SK-N-SH (cell line): ENCODE data around the gene ITGA8. TPM values are rescaled to one million over a fixed set of nuclear protein-coding genes. Genes with fewer than 3 reads are reported as not detected.

ENCODE experiments used
- CTCF ChIA-PET: fragments of 300-600, 350-600 bp; formaldehyde crosslinking; extraction: SDS; loops from one replicate; lab custom pipeline; 2021; lab: Yijun Ruan, JAX
- POLR2A ChIA-PET: fragments of 350-600 bp; sonication (Branson Sonifier 250); formaldehyde crosslinking; extraction: SDS; loops from one replicate; lab custom pipeline; 2020; ENCODE audit warnings: antibody characterized with exemption, inconsistent platforms; lab: Yijun Ruan, JAX
- DNase-seq: peaks from one replicate; pipeline ENCODE4 v3.0.0; 2012
- H2AFZ ChIP-seq: fragments of 200-600 bp; sonication (generic); 2 replicates; pipeline ENCODE4 v1.8.1; 2016; ENCODE audit warnings: antibody characterized with exemption, mild to moderate bottlenecking, low read depth
- H3F3A ChIP-seq: fragments of 200-600 bp; sonication (generic); replicated peaks from 2 replicates; pipeline ENCODE3; 2016; ENCODE audit warnings: antibody characterized with exemption, mild to moderate bottlenecking; ENCODE audit not compliant: insufficient read depth
- H3K27ac ChIP-seq, 2 experiments: fragments of 200-500 bp in 1 of 2; fragments of 200-600 bp in 1 of 2; sonication (Bioruptor generic) in 1 of 2; sonication (generic), shearing (Covaris generic) in 1 of 2; 2 replicates each; pipeline versions ENCODE4 v1.5.1 to v1.6.1; 2014 to 2016; ENCODE audit warnings: low read depth in 2 of 2, inconsistent platforms in 1 of 2, low read length in 1 of 2, mild to moderate bottlenecking in 1 of 2, mixed read lengths in 1 of 2
- H3K27me3 ChIP-seq: fragments of 200-600 bp; sonication (generic), shearing (Covaris generic); 2 replicates; pipeline ENCODE4 v1.6.1; 2016; ENCODE audit warnings: mixed run types; ENCODE audit not compliant: insufficient read depth
- H3K36me3 ChIP-seq, 2 experiments: fragments of 200-500 bp in 1 of 2; fragments of 200-600 bp in 1 of 2; sonication (Bioruptor generic) in 1 of 2; sonication (generic) in 1 of 2; replicated peaks in 1 of 2; 2 replicates each; pipeline versions ENCODE3 to v1.5.1; 2014 to 2016; ENCODE audit warnings: low read length in 1 of 2, mild to moderate bottlenecking in 1 of 2; ENCODE audit not compliant: insufficient read depth in 2 of 2, control insufficient read depth in 1 of 2
- H3K4me1 ChIP-seq, 2 experiments: fragments of 200-500 bp in 1 of 2; fragments of 200-600 bp in 1 of 2; sonication (Bioruptor generic) in 1 of 2; sonication (generic), shearing (Covaris generic) in 1 of 2; 2 replicates each; pipeline versions ENCODE4 v1.5.1 to v1.6.1; 2014 to 2016; ENCODE audit warnings: low read depth in 1 of 2, low read length in 1 of 2, mixed run types in 1 of 2; ENCODE audit not compliant: insufficient read depth in 2 of 2, control insufficient read depth in 1 of 2
- H3K4me2 ChIP-seq: fragments of 200-600 bp; sonication (generic), shearing (Covaris generic); 2 replicates; pipeline ENCODE4 v1.6.1; 2017; ENCODE audit warnings: mixed run types
- H3K4me3 ChIP-seq, 2 experiments: fragments of 200-500 bp in 1 of 2; fragments of 200-600 bp in 1 of 2; sonication (Bioruptor generic) in 1 of 2; sonication (generic), shearing (Covaris generic) in 1 of 2; 2 replicates each; pipeline versions ENCODE4 v1.5.1 to v1.8.1; 2014 to 2016; ENCODE audit warnings: low read depth in 2 of 2, inconsistent platforms in 1 of 2, low read length in 1 of 2, mild to moderate bottlenecking in 1 of 2, mixed read lengths in 1 of 2, moderate library complexity in 1 of 2
- H3K79me2 ChIP-seq: fragments of 200-600 bp; sonication (generic); 2 replicates; pipeline ENCODE4 v1.8.1; 2017; ENCODE audit warnings: mild to moderate bottlenecking; ENCODE audit not compliant: insufficient read depth
- H3K9ac ChIP-seq: fragments of 200-600 bp; sonication (generic); 2 replicates; pipeline ENCODE4 v1.6.1; 2017; ENCODE audit warnings: mixed run types
- H3K9me2 ChIP-seq: fragments of 200-600 bp; sonication (generic); 2 replicates; pipeline ENCODE4 v1.6.1; 2017; ENCODE audit warnings: mixed run types
- H3K9me3 ChIP-seq: fragments of 200-600 bp; sonication (generic); 2 replicates; pipeline ENCODE4 v1.6.1; 2017; ENCODE audit warnings: mixed run types, mild to moderate bottlenecking, moderate library complexity
- H4K20me1 ChIP-seq: fragments of 200-600 bp; sonication (generic); 2 replicates; pipeline ENCODE4 v1.6.1; 2017; ENCODE audit warnings: mild to moderate bottlenecking, mixed run types; ENCODE audit not compliant: insufficient read depth
- CHD2 ChIP-seq: fragments of 150-350 bp; IDR thresholded peaks from 2 replicates; pipeline ENCODE4 v1.6.1; 2018; ENCODE audit warnings: low read length; ENCODE audit not compliant: partially characterized antibody
- ELF1 ChIP-seq: IDR thresholded peaks from 2 replicates; pipeline ENCODE4 v1.4.0; 2012
- EZH2phosphoT487 ChIP-seq: fragments of 200-600 bp; sonication (generic); IDR thresholded peaks from 2 replicates; pipeline ENCODE4 v1.6.1; 2017; ENCODE audit warnings: low read depth, mixed run types, mild to moderate bottlenecking, antibody characterized with exemption, moderate library complexity, borderline replicate concordance
- GABPA ChIP-seq: IDR thresholded peaks from 2 replicates; pipeline ENCODE4 v1.4.0; 2012; ENCODE audit warnings: low read depth, mild to moderate bottlenecking
- GATA2 ChIP-seq: sonication (generic); formaldehyde crosslinking; IDR thresholded peaks from 2 replicates; pipeline ENCODE4 v1.5.0; 2020; ENCODE audit warnings: mild to moderate bottlenecking, missing genetic modification reagents
- IRF3 ChIP-seq: fragments of 150-350 bp; IDR thresholded peaks from 2 replicates; pipeline ENCODE4 v1.6.1; 2016; ENCODE audit warnings: mild to moderate bottlenecking, low read depth, low read length
- JUND ChIP-seq: IDR thresholded peaks from 2 replicates; pipeline ENCODE4 v1.4.0; 2012
- NFIC ChIP-seq: IDR thresholded peaks from 2 replicates; pipeline ENCODE4 v1.4.0; 2012; ENCODE audit warnings: borderline replicate concordance
- NRF1 ChIP-seq: IDR thresholded peaks from 2 replicates; pipeline ENCODE4 v1.6.1; 2012; ENCODE audit warnings: low read depth, mild to moderate bottlenecking, low read length
- PBX3 ChIP-seq: IDR thresholded peaks from 2 replicates; pipeline ENCODE4; 2012
- RCOR1 ChIP-seq: fragments of 150-350 bp; IDR thresholded peaks from 2 replicates; pipeline ENCODE4 v1.6.1; 2017; ENCODE audit warnings: antibody characterized with exemption, low read length
- RXRA ChIP-seq: IDR thresholded peaks from 2 replicates; pipeline ENCODE4 v1.4.0; 2012; ENCODE audit warnings: low read depth, mild to moderate bottlenecking, borderline replicate concordance
- SMC3 ChIP-seq: IDR thresholded peaks from 2 replicates; pipeline ENCODE4 v1.6.1; 2012; ENCODE audit warnings: low read depth, low read length, improper control_type of control experiment
- TEAD4 ChIP-seq: IDR thresholded peaks from 2 replicates; pipeline ENCODE4 v1.4.0; 2012; ENCODE audit warnings: mild to moderate bottlenecking, borderline replicate concordance; ENCODE audit not compliant: insufficient read depth
- ZBTB33 ChIP-seq: IDR thresholded peaks from 2 replicates; pipeline ENCODE4 v1.4.0; 2012; ENCODE audit warnings: low read depth, borderline replicate concordance
- WGBS: methylation state at CpG from one replicate; pipeline ENCODE4 v1.1.6; 2017; ENCODE audit warnings: low lambda C conversion rate; 5-methylcytosine and 5-hydroxymethylcytosine counted together
- polyA plus RNA-seq, 3 experiments: library from polyadenylated mRNA; depleted of rRNA; stranded (reverse); fragments of >200 nt; gene quantifications; 2 replicates each; pipeline ENCODE4 v1.2.3, GENCODE V29; 2012

ITGA8 gene
- polyA plus RNA-seq, 1 of the 3 experiments (the other 2 are of a cell fraction), result not detected

- Histone ChIP-seq H2AFZ (no peak overlapping the region), H3K36me3 (no peaks in the 10 kb centered on the region), H3K9me3 (no peaks in the 10 kb centered on the region), H3F3A (no peaks in the 10 kb centered on the region), H3K4me1 (no peaks in the 10 kb centered on the region), H4K20me1 (no peaks in the 10 kb centered on the region), H3K9me2 (no peaks in the 10 kb centered on the region), H3K4me2 (no peak overlapping the region), H3K27ac (no peak overlapping the region), H3K9ac (no peak overlapping the region), H3K4me3 (no peak overlapping the region), H3K79me2 (no peaks in the 10 kb centered on the region), H3K27me3 (peaks cover 5% of the 10 kb centered on the region; the same call in 1 of the 2 replicates)
- CTCF ChIA-PET, result interaction anchor here (0.6 to 1.9 kb wide), 2 partner anchors 22 to 1335 kb away, joined by 3 to 7 read pairs; no protein-coding TSS in a partner anchor
- no peak for DNase-seq
- POLR2A ChIA-PET, result no interaction called here
- TF ChIP-seq GABPA, result no peak
- no peak for TF ChIP-seq CHD2
- TF ChIP-seq IRF3, result no peak
- no peak for TF ChIP-seq TEAD4
- no peak for TF ChIP-seq GATA2 (CRISPR knock-in tag)
- TF ChIP-seq PBX3, result no peak
- TF ChIP-seq NRF1, result no peak
- no peak for TF ChIP-seq JUND
- no peak for TF ChIP-seq RCOR1
- no peak for TF ChIP-seq ELF1
- TF ChIP-seq SMC3, result no peak
- no peak for TF ChIP-seq RXRA
- no peak for TF ChIP-seq EZH2phosphoT487
- no peak for TF ChIP-seq NFIC
- 89% methylated on average over 1 of the region's 1 CpG for WGBS
Measured at GRCh38 chr10:15563246-15563645, 156.5 kb downstream of the ITGA8 start.

- H3K9me2 ChIP-seq, result no peaks in the 10 kb centered on the region
- no peaks in the 10 kb centered on the region for H3K4me1 ChIP-seq
- H3K4me3 ChIP-seq, result no peak overlapping the region
- no peak overlapping the region for H3K4me2 ChIP-seq
- no peak for TF ChIP-seq JUND
- TF ChIP-seq ZBTB33, result no peak
- no peak for TF ChIP-seq TEAD4
- no peak for TF ChIP-seq PBX3
- no peak for TF ChIP-seq EZH2phosphoT487
- no peak overlapping the region for H3K27ac ChIP-seq
- no peak overlapping the region for H2AFZ ChIP-seq
- no peaks in the 10 kb centered on the region for H3K36me3 ChIP-seq
- no peaks in the 10 kb centered on the region for H3K9me3 ChIP-seq
- H4K20me1 ChIP-seq, result no peaks in the 10 kb centered on the region
- no peaks in the 10 kb centered on the region for H3K79me2 ChIP-seq
- DNase-seq, result no peak
- no peak overlapping the region for H3K9ac ChIP-seq
- no peaks in the 10 kb centered on the region for H3F3A ChIP-seq
- peaks cover 5% of the 10 kb centered on the region; the same call in 1 of the 2 replicates for H3K27me3 ChIP-seq
- ChIA-PET POLR2A (no interaction called here), CTCF (no interaction called here)
- 10% methylated on average over 5 of the region's 5 CpGs for WGBS
Measured at GRCh38 chr10:15562578-15562977, 157.1 kb downstream of the ITGA8 start.
